Natural killer cell (primary cell): ENCODE measurements around the gene SPDYC. TPM values are rescaled to one million over a fixed set of nuclear protein-coding genes. Genes with fewer than 3 reads are reported as not detected.

Experiments used
- ATAC-seq, 3 donors: fragments of 150-1000 bp in 2 of 3; fragments of 200-7000 bp in 1 of 3; cut with Tn5 transposase; 1 replicate in 1 of 3; 2 replicates in 2 of 3; pipeline ENCODE4 v1.10.0; 2021; ENCODE audit warnings: mild to moderate bottlenecking in 2 of 3, moderate library complexity in 2 of 3
- DNase-seq, 2 donors: peaks; one replicate each; pipeline versions ENCODE4 v3.0.0 to v3.0.0-alpha.2; 2013 to 2021; ENCODE audit warnings: mixed read lengths in 1 of 2
- H3K27ac ChIP-seq: one replicate; pipeline ENCODE4 v1.5.1; 2013; ENCODE audit warnings: mild to moderate bottlenecking, low read length
- H3K27me3 ChIP-seq: one replicate; pipeline ENCODE4 v1.6.1; 2013; ENCODE audit warnings: low read length; ENCODE audit not compliant: control insufficient read depth, insufficient read depth
- H3K36me3 ChIP-seq: one replicate; pipeline ENCODE4 v1.6.1; 2013; ENCODE audit warnings: low read length; ENCODE audit not compliant: control insufficient read depth, insufficient read depth
- H3K4me1 ChIP-seq: one replicate; pipeline ENCODE4 v1.6.1; 2013; ENCODE audit warnings: low read length; ENCODE audit not compliant: control insufficient read depth, insufficient read depth
- H3K4me3 ChIP-seq: one replicate; pipeline ENCODE4 v1.5.1; 2013; ENCODE audit warnings: low read length
- H3K9me3 ChIP-seq: one replicate; pipeline ENCODE4 v1.6.1; 2013; ENCODE audit warnings: low read length; ENCODE audit not compliant: control insufficient read depth, insufficient read depth
- H3K27ac Mint-ChIP-seq, 2 donors: one replicate each; pipeline ENCODE4 v1.8.0; 2022; ENCODE audit warnings: mild to moderate bottlenecking in 2 of 2, mixed read lengths in 2 of 2, moderate library complexity in 1 of 2
- H3K27me3 Mint-ChIP-seq, 2 donors: one replicate each; pipeline ENCODE4 v1.8.0; 2022; ENCODE audit warnings: low read depth in 2 of 2, mixed read lengths in 2 of 2
- H3K36me3 Mint-ChIP-seq: one replicate; pipeline ENCODE4 v1.8.0; 2022; ENCODE audit warnings: mixed read lengths
- H3K4me1 Mint-ChIP-seq, 2 donors: one replicate each; pipeline ENCODE4 v1.8.0; 2022; ENCODE audit warnings: mixed read lengths in 2 of 2
- H3K4me3 Mint-ChIP-seq: one replicate; pipeline ENCODE4 v1.8.0; 2022; ENCODE audit warnings: mild to moderate bottlenecking, moderate library complexity, mixed read lengths
- H3K9me3 Mint-ChIP-seq, 2 donors: one replicate each; pipeline ENCODE4 v1.8.0; 2022; ENCODE audit warnings: mixed read lengths in 2 of 2
- CTCF ChIP-seq: fragments of 200-600 bp; IDR thresholded peaks from one replicate; pipeline ENCODE4 v1.8.0; 2022; ENCODE audit warnings: antibody characterized with exemption
- WGBS: methylation state at CpG from one replicate; pipeline ENCODE4 v1.1.7; 2013; ENCODE audit warnings: missing lambda C conversion rate; ENCODE audit not compliant: insufficient coverage; 5-methylcytosine and 5-hydroxymethylcytosine counted together
- intact Hi-C: fragments of 100-400 bp; cut with micrococcal nuclease; formaldehyde crosslinking; loops from one replicate; pipeline ENCODE4 v1.14.2; 2022
- total RNA-seq, 4 donors: library from RNA; stranded (reverse); fragments of 120-200 nt in 1 of 4; gene quantifications; one replicate each; pipeline versions ENCODE4 v1.2.3 to v1.2.4, GENCODE V29; 2013 to 2022

SPDYC gene
- total RNA-seq, 3 donors from 2014 or later (not counting 1 experiment from before 2014, with no cell fraction given) = not detected

GRCh38 chr11:65217441-65218423, 47.7 kb downstream of the SPDYC start:
- H3K4me3 ChIP-seq = no peak overlapping the region
- 90% methylated on average over 18 of the region's 19 CpGs for WGBS
- H3K27ac Mint-ChIP-seq = no peak overlapping the region
- intact Hi-C loops = loop anchor here (10.0 kb wide), 1 partner anchor 287 kb away; no protein-coding TSS in a partner anchor
- ATAC-seq (no peak), DNase-seq (no peak)
- no peak overlapping the region for H3K27ac ChIP-seq
- no peaks in the 10 kb centered on the region for H3K9me3 Mint-ChIP-seq
- H3K27me3 Mint-ChIP-seq = peaks cover 0 to 17% of the 10 kb centered on the region in 2 donors
- H3K4me1 ChIP-seq = peaks cover 36% of the 10 kb centered on the region
- TF ChIP-seq CTCF = no peak
- H3K9me3 ChIP-seq = no peaks in the 10 kb centered on the region
- no peaks in the 10 kb centered on the region for H3K36me3 Mint-ChIP-seq
- H3K4me3 Mint-ChIP-seq = no peak overlapping the region
- no peaks in the 10 kb centered on the region for H3K36me3 ChIP-seq
- peaks cover 18 to 39% of the 10 kb centered on the region in 2 donors for H3K4me1 Mint-ChIP-seq
- H3K27me3 ChIP-seq = no peaks in the 10 kb centered on the region

GRCh38 chr11:65218446-65218845, 48.4 kb downstream of the SPDYC start:
- no peaks in the 10 kb centered on the region for H3K36me3 ChIP-seq
- H3K4me1 ChIP-seq = peaks cover 29% of the 10 kb centered on the region
- Mint-ChIP-seq H3K27ac (no peak overlapping the region), H3K4me1 (peaks cover 10 to 32% of the 10 kb centered on the region in 2 donors), H3K27me3 (peaks cover 0 to 19% of the 10 kb centered on the region in 2 donors), H3K9me3 (no peaks in the 10 kb centered on the region), H3K36me3 (no peaks in the 10 kb centered on the region), H3K4me3 (no peak overlapping the region)
- DNase-seq (no peak), ATAC-seq (no peak)
- WGBS = 90% methylated on average over 9 of the region's 9 CpGs
- no peaks in the 10 kb centered on the region for H3K9me3 ChIP-seq
- no peak overlapping the region for H3K4me3 ChIP-seq
- TF ChIP-seq CTCF = no peak
- no peaks in the 10 kb centered on the region for H3K27me3 ChIP-seq
- no peak overlapping the region for H3K27ac ChIP-seq
- intact Hi-C loops = loop anchor here (10.0 kb wide), 1 partner anchor 286 kb away; no protein-coding TSS in a partner anchor

GRCh38 chr11:65219930-65220213, 49.8 kb downstream of the SPDYC start:
- intact Hi-C loops = loop anchor here (10.0 kb wide), 1 partner anchor 285 kb away; no protein-coding TSS in a partner anchor
- Histone ChIP-seq H3K27me3 (no peaks in the 10 kb centered on the region), H3K9me3 (no peaks in the 10 kb centered on the region), H3K36me3 (no peaks in the 10 kb centered on the region), H3K4me1 (peaks cover 14% of the 10 kb centered on the region), H3K4me3 (no peak overlapping the region), H3K27ac (no peak overlapping the region)
- no peak overlapping the region for H3K27ac Mint-ChIP-seq
- 83% methylated on average over 2 of the region's 3 CpGs for WGBS
- H3K27me3 Mint-ChIP-seq = peaks cover 4 to 20% of the 10 kb centered on the region in 2 donors
- TF ChIP-seq CTCF = no peak
- H3K4me1 Mint-ChIP-seq = peaks cover under 1 to 18% of the 10 kb centered on the region in 2 donors
- H3K36me3 Mint-ChIP-seq = no peaks in the 10 kb centered on the region
- DNase-seq (no peak), ATAC-seq (no peak)
- no peak overlapping the region for H3K4me3 Mint-ChIP-seq
- H3K9me3 Mint-ChIP-seq = no peaks in the 10 kb centered on the region
